Smooth muscle cell (in vitro differentiated cells): Measurements from ENCODE around the gene CIRBP. TPM values are rescaled to one million over a fixed set of nuclear protein-coding genes. Genes with fewer than 3 reads are reported as not detected.

Experiments
- DNase-seq: peaks from one replicate; lab custom pipeline; 2025; ENCODE audit not compliant: unreplicated experiment; lab: John Stamatoyannopoulos, UW
- H2AFZ ChIP-seq: fragments of 200-600 bp; sonication (generic); 2 replicates; pipeline ENCODE4 v1.6.0; 2016; ENCODE audit warnings: antibody characterized with exemption, low read depth, mild to moderate bottlenecking
- H3F3A ChIP-seq: fragments of 200-600 bp; sonication (generic); 2 replicates; pipeline ENCODE4 v1.6.0; 2017; ENCODE audit warnings: antibody characterized with exemption, low read depth
- H3K27ac ChIP-seq: fragments of 200-600 bp; sonication (generic); 2 replicates; pipeline ENCODE4 v1.5.1; 2016; ENCODE audit warnings: low read depth, mild to moderate bottlenecking
- H3K27me3 ChIP-seq: fragments of 200-600 bp; sonication (generic); 2 replicates; pipeline ENCODE4 v1.6.1; 2016; ENCODE audit warnings: low read depth, mild to moderate bottlenecking
- H3K36me3 ChIP-seq: fragments of 200-600 bp; sonication (generic); 2 replicates; pipeline ENCODE4 v1.5.1; 2016; ENCODE audit warnings: low read depth
- H3K4me1 ChIP-seq: fragments of 200-600 bp; sonication (generic); 2 replicates; pipeline ENCODE4 v1.5.1; 2016; ENCODE audit warnings: low read depth
- H3K4me2 ChIP-seq: fragments of 200-600 bp; sonication (generic); 2 replicates; pipeline ENCODE4 v1.6.0; 2016; ENCODE audit warnings: mild to moderate bottlenecking
- H3K4me3 ChIP-seq: fragments of 200-600 bp; sonication (generic); 2 replicates; pipeline ENCODE4 v1.5.1; 2016; ENCODE audit warnings: mild to moderate bottlenecking
- H3K79me2 ChIP-seq: fragments of 200-600 bp; sonication (generic); 2 replicates; pipeline ENCODE4 v1.6.0; 2016; ENCODE audit warnings: low read depth, mild to moderate bottlenecking
- H3K9ac ChIP-seq: fragments of 200-600 bp; sonication (generic); 2 replicates; pipeline ENCODE4 v1.6.0; 2016; ENCODE audit warnings: low read depth
- H3K9me3 ChIP-seq: fragments of 200-600 bp; sonication (generic); replicated peaks from 2 replicates; pipeline ENCODE4 v1.5.1; 2016; ENCODE audit warnings: low read depth
- H4K20me1 ChIP-seq: fragments of 200-600 bp; sonication (generic); 2 replicates; pipeline ENCODE4 v1.6.0; 2016; ENCODE audit warnings: low read depth
- CTCF ChIP-seq: fragments of 200-600 bp; sonication (generic); IDR thresholded peaks from 2 replicates; pipeline ENCODE4 v1.5.1; 2017; ENCODE audit warnings: borderline replicate concordance, mild to moderate bottlenecking, antibody characterized with exemption; ENCODE audit not compliant: insufficient read depth, poor library complexity, severe bottlenecking
- WGBS: methylation state at CpG from one replicate; pipeline ENCODE4 v1.1.7; 2016; ENCODE audit warnings: low lambda C conversion rate; 5-methylcytosine and 5-hydroxymethylcytosine counted together
- polyA plus RNA-seq: library from polyadenylated mRNA; unstranded; fragments of >200 nt; fragmentation: Nextera tagmentation; extraction: Ambion mirVana; gene quantifications from 2 replicates; pipeline ENCODE4 v1.2.1, GENCODE V29; 2016
- total RNA-seq: library from RNA; depleted of rRNA; stranded (reverse); fragments of >200 nt; gene quantifications from 2 replicates; pipeline ENCODE4 v1.2.3, GENCODE V29; 2014

CIRBP gene
- total and polyA plus RNA-seq, 2 experiments from 2014 or later = 122 to 215 TPM

GRCh38 chr19:1271528-1272422 is 2.6 kb downstream of the CIRBP start:
- Histone ChIP-seq H3K4me2 (peak overlapping the region; percentile 87), H3K36me3 (peaks cover 8% of the 10 kb centered on the region), H3K4me1 (peaks cover 54% of the 10 kb centered on the region), H4K20me1 (peaks cover 53% of the 10 kb centered on the region), H3K27ac (peak overlapping the region; percentile 94), H3K9ac (no peak overlapping the region), H3K9me3 (no peaks in the 10 kb centered on the region), H3K4me3 (no peak overlapping the region), H3K27me3 (no peaks in the 10 kb centered on the region), H3F3A (peaks cover 59% of the 10 kb centered on the region), H2AFZ (no peak overlapping the region), H3K79me2 (peaks cover 60% of the 10 kb centered on the region)
- TF ChIP-seq CTCF = no peak
- DNase-seq = no peak
- 96% methylated on average over 36 of the region's 37 CpGs for WGBS

- no peaks in the 10 kb centered on the region for H3K27me3 ChIP-seq
- no peak for DNase-seq
- no peak overlapping the region for H2AFZ ChIP-seq
- peaks cover 49% of the 10 kb centered on the region for H3K4me1 ChIP-seq
- WGBS = 94% methylated on average over 33 of the region's 33 CpGs
- no peak overlapping the region for H3K9ac ChIP-seq
- TF ChIP-seq CTCF = no peak
- peaks cover 59% of the 10 kb centered on the region for H3F3A ChIP-seq
- H3K36me3 ChIP-seq = peaks cover 8% of the 10 kb centered on the region
- H3K4me3 ChIP-seq = no peak overlapping the region
- H3K4me2 ChIP-seq = no peak overlapping the region
- peak overlapping the region; percentile 94 for H3K27ac ChIP-seq
- peaks cover 66% of the 10 kb centered on the region for H3K79me2 ChIP-seq
- H3K9me3 ChIP-seq = no peaks in the 10 kb centered on the region
- H4K20me1 ChIP-seq = peaks cover 48% of the 10 kb centered on the region
These were observed 3.5 kb downstream of the CIRBP start for GRCh38 chr19:1272423-1273262.

DNA sequence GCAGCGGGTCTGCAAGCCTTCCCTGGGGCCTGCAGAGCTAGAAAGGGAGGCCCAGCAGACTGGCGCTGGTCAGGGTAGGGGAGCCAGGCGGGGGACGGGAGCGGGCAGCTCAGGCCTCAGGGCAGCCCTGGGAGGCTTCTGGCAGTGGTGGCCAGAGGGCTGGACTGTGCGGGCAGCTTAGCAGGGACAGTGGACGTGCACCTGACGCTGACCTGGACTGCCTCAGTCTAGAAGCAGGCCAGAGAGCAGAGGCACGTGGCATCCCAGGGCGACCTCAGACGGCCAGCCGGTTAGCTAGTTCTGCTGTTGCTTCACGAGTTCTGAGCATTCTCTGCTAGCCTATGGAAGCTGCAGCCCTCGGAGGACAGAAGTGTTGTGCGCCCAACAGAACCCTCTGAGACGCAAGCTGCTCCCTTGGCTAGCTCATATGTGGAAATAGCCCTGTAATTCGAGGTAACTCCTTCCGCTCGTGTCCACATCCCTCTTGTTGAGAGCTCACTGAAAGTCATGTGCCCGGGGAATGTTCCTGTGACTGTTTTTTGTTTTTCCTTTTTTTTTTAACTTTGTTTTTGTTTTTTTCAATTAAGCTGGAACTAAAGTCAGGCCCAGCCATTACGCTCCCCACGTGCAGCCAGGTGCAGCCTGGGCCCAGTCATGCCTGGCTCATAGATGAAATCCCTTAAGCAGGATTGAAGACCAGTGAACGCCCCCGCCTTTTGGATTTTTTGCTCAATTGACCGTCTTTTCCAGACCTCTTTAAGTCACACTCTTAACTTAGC is 4.3 kb downstream of the CIRBP start:
- no peak overlapping the region for H3K4me3 ChIP-seq

More for the DNA sequence above, 4.3 kb downstream of the CIRBP start:
- no peak overlapping the region for H3K4me2 ChIP-seq
- no peaks in the 10 kb centered on the region for H3K27me3 ChIP-seq
- 89% methylated on average over 25 of the region's 25 CpGs for WGBS
- no peak for DNase-seq
- no peak overlapping the region for H2AFZ ChIP-seq
- peaks cover 48% of the 10 kb centered on the region for H4K20me1 ChIP-seq
- H3K9me3 ChIP-seq = no peaks in the 10 kb centered on the region
- peak overlapping the region; percentile 96 for H3K27ac ChIP-seq
- H3K4me1 ChIP-seq = peaks cover 41% of the 10 kb centered on the region
- H3K79me2 ChIP-seq = peaks cover 67% of the 10 kb centered on the region
- no peak for TF ChIP-seq CTCF
- peaks cover 8% of the 10 kb centered on the region for H3K36me3 ChIP-seq
- no peak overlapping the region for H3K9ac ChIP-seq
- peaks cover 52% of the 10 kb centered on the region for H3F3A ChIP-seq
